Kidney (tissue), 14 donors: ENCODE measurements around the gene CLEC16A. TPM values are rescaled to one million over a fixed set of nuclear protein-coding genes. Genes with fewer than 3 reads are reported as not detected.
"Not testable (repeated sequence)": the region's sequence is repeated elsewhere in the genome, so short reads cannot be mapped to it uniquely, and the experiment has no call there.

Experiments
- DNase-seq, 5 donors: peaks; one replicate each; pipeline ENCODE4 v3.0.0-alpha.2; 2013 to 2020
- FAIRE-seq: peaks from 2 replicates; lab custom pipeline; 2012; peaks lifted over from hg19 to GRCh38; lab: Jason Lieb, UNC
- H3K27ac ChIP-seq, 2 donors: one replicate each; pipeline ENCODE4 v1.7.0; 2013; ENCODE audit warnings: low read depth in 2 of 2, low read length in 2 of 2, inconsistent platforms in 1 of 2
- H3K27me3 ChIP-seq: one replicate; pipeline ENCODE4 v1.7.1; 2013; ENCODE audit warnings: low read length, inconsistent platforms; ENCODE audit not compliant: control insufficient read depth, insufficient read depth
- H3K36me3 ChIP-seq, 3 donors: one replicate each; pipeline versions ENCODE4 v1.7.0 to v1.7.1; 2013; ENCODE audit warnings: low read length in 3 of 3, control low read depth in 1 of 3, inconsistent platforms in 1 of 3; ENCODE audit not compliant: insufficient read depth in 3 of 3, control insufficient read depth in 2 of 3
- H3K4me1 ChIP-seq, 3 donors: one replicate each; pipeline versions ENCODE4 v1.7.0 to v1.7.1; 2013; ENCODE audit warnings: low read length in 3 of 3, inconsistent platforms in 1 of 3, low read depth in 1 of 3; ENCODE audit not compliant: control insufficient read depth in 2 of 3, insufficient read depth in 2 of 3
- H3K4me3 ChIP-seq, 3 donors: one replicate each; pipeline versions ENCODE4 v1.7.0 to v1.8.1; 2013; ENCODE audit warnings: low read length in 3 of 3, control low read depth in 1 of 3, inconsistent platforms in 1 of 3
- H3K9ac ChIP-seq, 3 donors: one replicate each; pipeline versions ENCODE4 v1.7.0 to v1.7.1; 2013; ENCODE audit warnings: low read length in 3 of 3, control low read depth in 1 of 3, inconsistent platforms in 1 of 3
- H3K9me3 ChIP-seq, 3 donors: one replicate each; pipeline versions ENCODE4 v1.7.0 to v1.7.1; 2013; ENCODE audit warnings: low read length in 3 of 3, control low read depth in 1 of 3, inconsistent platforms in 1 of 3; ENCODE audit not compliant: control insufficient read depth in 2 of 3, insufficient read depth in 1 of 3
- CTCF ChIP-seq: IDR thresholded peaks from 3 replicates; pipeline ENCODE4 v1.5.1; 2012; ENCODE audit warnings: mild to moderate bottlenecking, moderate library complexity, borderline replicate concordance; ENCODE audit not compliant: insufficient read depth; ENCODE audit errors: extremely low read depth
- intact Hi-C: fragments of 100-400 bp; cut with DNase I; formaldehyde crosslinking; loops from one replicate; pipeline ENCODE4 v1.11.1; 2022
- polyA plus RNA-seq: library from polyadenylated mRNA; stranded (reverse); fragments of 350-450 nt; fragmentation: Illumina TruSeq; extraction: RNeasy Lipid Tissue Mini Kit (QIAGEN cat#74804); gene quantifications from one replicate; pipeline ENCODE4 v1.2.3, GENCODE V29; 2014; ENCODE audit warnings: low read depth, low replicate concordance; ENCODE audit not compliant: insufficient read depth
- total RNA-seq: library from RNA; stranded (reverse); fragmentation: NEBNext Ultra II Directional; extraction: Animal tissue kit (Norgen Biotek cat#: 25700); gene quantifications from one replicate; pipeline ENCODE4 v1.2.1, GENCODE V29; 2021
- donor health status: control.
- donor health status: control.
- donor health status: control.
- donor health status: control.
- donor health status: control.
- donor health status: DM: yes; HTN: yes; CAD: no.
- donor health status: Normal renal cell carcinoma (clear cell type).

CLEC16A gene
- total and polyA plus RNA-seq, 2 donors from 2014 or later, result 10.8 to 51.9 TPM

DNA sequence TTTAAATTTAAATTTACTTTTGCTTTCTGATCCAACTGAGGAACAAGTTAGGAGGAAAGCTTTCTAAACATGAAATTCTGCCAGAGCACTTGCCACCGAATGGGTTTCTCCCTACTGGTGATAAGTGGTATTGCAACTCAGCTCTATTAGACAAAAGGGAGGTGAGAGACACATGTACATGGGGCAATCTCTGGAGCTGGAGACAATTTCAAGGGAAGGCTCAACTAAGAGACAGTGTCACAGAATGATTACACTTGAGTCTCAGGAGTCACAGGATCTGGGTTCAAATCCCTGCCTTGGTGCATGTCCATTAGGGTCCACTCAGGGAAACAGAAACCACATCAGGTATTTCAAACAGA is 274.2 kb downstream of the CLEC16A start:
- FAIRE-seq, result no peak
- no peak for TF ChIP-seq CTCF
- intact Hi-C loops, result no loop called here

GRCh38 chr16:11219178-11219577 is 274.8 kb downstream of the CLEC16A start:
- intact Hi-C loops, result no loop called here

More for the DNA sequence above, 274.2 kb downstream of the CLEC16A start:
- no peak for DNase-seq
- no peak overlapping the region for H3K4me3 ChIP-seq
- no peaks in the 10 kb centered on the region for H3K27me3 ChIP-seq
- no peak overlapping the region for H3K9ac ChIP-seq
- H3K4me1 ChIP-seq, result no peaks in the 10 kb centered on the region
- no peak overlapping the region for H3K27ac ChIP-seq
- peaks cover 0 to 21% (median 3%) of the 10 kb centered on the region in 3 donors for H3K9me3 ChIP-seq
- no peaks in the 10 kb centered on the region for H3K36me3 ChIP-seq

GRCh38 chr16:11220507-11220906 is 276.1 kb downstream of the CLEC16A start:
- H3K9ac ChIP-seq, DNase-seq, intact Hi-C loops, FAIRE-seq, H3K4me1 ChIP-seq, H3K27me3 ChIP-seq, H3K36me3 ChIP-seq, H3K27ac ChIP-seq, H3K4me3 ChIP-seq: not testable (repeated sequence)
- H3K9me3 ChIP-seq, result peaks cover 0 to 21% (median 3%) of the 10 kb centered on the region in 3 donors

More at GRCh38 chr16:11219178-11219577, 274.8 kb downstream of the CLEC16A start:
- peaks cover 0 to 21% (median 3%) of the 10 kb centered on the region in 3 donors for H3K9me3 ChIP-seq
- no peaks in the 10 kb centered on the region for H3K4me1 ChIP-seq
- H3K36me3 ChIP-seq, result no peaks in the 10 kb centered on the region
- FAIRE-seq (no peak), DNase-seq (no peak)
- H3K9ac ChIP-seq, result no peak overlapping the region
- H3K27ac ChIP-seq, result no peak overlapping the region
- TF ChIP-seq CTCF, result no peak
- H3K27me3 ChIP-seq, result no peaks in the 10 kb centered on the region
- no peak overlapping the region for H3K4me3 ChIP-seq

DNA sequence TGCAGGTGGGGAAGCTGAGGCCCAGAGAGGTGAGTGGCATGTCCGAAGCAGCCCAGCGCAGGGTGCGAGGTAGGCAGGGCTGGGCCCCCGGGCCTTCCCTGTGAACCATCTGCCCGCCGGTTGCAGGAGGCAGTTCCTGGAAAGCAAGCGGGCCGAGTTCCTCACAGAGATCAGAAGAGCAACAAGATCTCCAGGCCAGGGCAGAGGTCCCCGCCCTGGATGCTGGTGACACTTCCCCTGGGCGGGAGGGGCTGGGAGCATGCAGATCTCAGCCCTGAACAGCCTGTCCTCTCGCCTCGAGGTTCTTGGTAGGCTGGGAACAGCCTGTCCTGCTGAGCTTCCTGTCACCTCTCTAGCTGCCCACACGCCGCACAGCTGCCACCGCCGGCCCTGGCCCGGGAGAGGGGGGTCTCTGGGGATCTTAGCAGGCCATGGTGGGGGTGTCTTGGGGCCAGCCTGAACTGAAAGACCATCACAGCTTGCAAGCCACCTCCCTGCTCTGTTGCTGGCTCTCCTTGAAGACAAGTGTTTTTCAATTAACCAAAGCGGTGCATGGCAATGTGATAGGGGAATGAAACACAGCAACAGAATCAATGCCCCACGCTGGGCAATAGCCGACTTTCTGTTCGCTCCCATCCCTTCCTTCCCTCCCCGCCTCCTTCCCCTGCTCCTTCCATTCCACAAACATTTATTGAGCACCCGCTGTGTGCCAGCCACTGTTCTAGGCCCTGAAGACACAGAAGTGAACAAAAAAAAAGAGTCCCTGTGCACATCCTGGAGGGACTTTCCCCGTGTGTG is 279.9 kb downstream of the CLEC16A start:
- Histone ChIP-seq H3K4me1 (peaks cover 0 to 5% (median 0%) of the 10 kb centered on the region in 3 donors), H3K27ac (no peak overlapping the region), H3K4me3 (no peak overlapping the region), H3K9ac (no peak overlapping the region), H3K27me3 (no peaks in the 10 kb centered on the region), H3K9me3 (no peaks in the 10 kb centered on the region), H3K36me3 (no peaks in the 10 kb centered on the region)
- intact Hi-C loops, result no loop called here
- no peak for FAIRE-seq
- no peak for TF ChIP-seq CTCF
- peak in 1 of 5 donors; percentile 95 for DNase-seq
